ENCODE results near the gene PTPRB.

The PTPRB gene

DNA sequence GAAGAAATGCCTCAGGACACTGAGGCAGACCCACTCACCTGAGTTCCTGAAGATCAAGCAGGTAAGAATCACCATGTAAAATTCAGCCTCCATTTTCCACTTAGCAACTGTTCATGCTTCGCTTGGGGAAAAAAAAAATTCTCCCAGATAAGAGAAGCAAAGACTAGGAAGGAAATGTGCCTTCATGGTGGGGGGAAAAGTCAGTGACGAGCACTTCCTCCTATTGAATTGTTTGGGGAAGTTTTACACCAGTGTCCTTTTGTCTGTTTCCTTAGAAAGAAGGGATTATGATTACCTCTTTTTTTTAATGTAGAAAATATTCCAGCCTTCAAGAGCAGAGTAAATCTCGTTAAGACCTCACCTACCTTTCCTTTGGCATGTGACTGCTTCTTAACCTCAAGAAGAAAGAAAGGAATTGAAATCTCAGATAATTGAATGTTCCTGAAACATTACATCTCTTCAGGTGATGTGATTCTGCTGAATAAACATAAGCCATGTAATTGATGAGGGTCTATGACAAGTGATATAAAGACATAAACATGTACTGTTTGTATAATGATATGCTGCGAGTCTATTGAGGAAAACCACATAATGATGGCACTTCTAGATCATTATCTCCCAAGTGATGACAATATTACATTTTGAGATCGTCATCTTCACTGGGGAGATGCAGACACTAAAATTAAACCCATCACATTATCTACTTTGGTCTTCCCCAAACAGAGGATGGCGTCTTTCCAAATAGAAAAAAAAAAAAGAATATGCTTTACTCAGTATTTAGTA lies at the start of gene PTPRB:
PTPRB (minus strand) TSS at position 127 of the 783 bp plus-strand sequence; CDS start at position 93, 34 bp downstream.
- Histone ChIP-seq H3K4me3 (ENCODE audit: insufficient read depth, low read length, poor library complexity, severe bottlenecking) (no peak within 1 kb of the TSS), H3K4me2 (ENCODE audit: low read depth, low read length, poor library complexity, severe bottlenecking) (no peak within 1 kb of the TSS), H3K36me3 (ENCODE audit: low read length) (no peaks in the 10 kb centered on the region), H4K20me1 (ENCODE audit: low read depth, low read length) (no peaks in the 10 kb centered on the region), H3F3A (ENCODE audit: insufficient read depth) (no peaks in the 10 kb centered on the region), H2AFZ (ENCODE audit: low read depth, low read length, severe bottlenecking) (no peak within 1 kb of the TSS), H3K9ac (ENCODE audit: low read length) (no peak within 1 kb of the TSS), H3K27me3 (ENCODE audit: low read length) (no peaks in the 10 kb centered on the region), H3K9me3 (ENCODE audit: insufficient read depth, low read length) (no peaks in the 10 kb centered on the region), H3K9me2 (replicated peaks; ENCODE audit: insufficient read depth, low read length) (no peaks in the 10 kb centered on the region), H3K79me2 (ENCODE audit: insufficient read depth, low read length) (no peaks in the 10 kb centered on the region), H3K27ac (ENCODE audit: low read depth, low read length) (no peak within 1 kb of the TSS)
- no peak for TF ChIP-seq EZH2phosphoT487 (conservative IDR thresholded peaks at IDR 0.05; ENCODE audit: low read length)
- TF ChIP-seq, protein P1, sequence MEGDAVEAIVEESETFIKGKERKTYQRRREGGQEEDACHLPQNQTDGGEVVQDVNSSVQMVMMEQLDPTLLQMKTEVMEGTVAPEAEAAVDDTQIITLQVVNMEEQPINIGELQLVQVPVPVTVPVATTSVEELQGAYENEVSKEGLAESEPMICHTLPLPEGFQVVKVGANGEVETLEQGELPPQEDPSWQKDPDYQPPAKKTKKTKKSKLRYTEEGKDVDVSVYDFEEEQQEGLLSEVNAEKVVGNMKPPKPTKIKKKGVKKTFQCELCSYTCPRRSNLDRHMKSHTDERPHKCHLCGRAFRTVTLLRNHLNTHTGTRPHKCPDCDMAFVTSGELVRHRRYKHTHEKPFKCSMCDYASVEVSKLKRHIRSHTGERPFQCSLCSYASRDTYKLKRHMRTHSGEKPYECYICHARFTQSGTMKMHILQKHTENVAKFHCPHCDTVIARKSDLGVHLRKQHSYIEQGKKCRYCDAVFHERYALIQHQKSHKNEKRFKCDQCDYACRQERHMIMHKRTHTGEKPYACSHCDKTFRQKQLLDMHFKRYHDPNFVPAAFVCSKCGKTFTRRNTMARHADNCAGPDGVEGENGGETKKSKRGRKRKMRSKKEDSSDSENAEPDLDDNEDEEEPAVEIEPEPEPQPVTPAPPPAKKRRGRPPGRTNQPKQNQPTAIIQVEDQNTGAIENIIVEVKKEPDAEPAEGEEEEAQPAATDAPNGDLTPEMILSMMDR (IDR thresholded peaks at IDR 0.05; ENCODE audit: insufficient read depth, low read length, poor library complexity, severe bottlenecking): no peak

DNA sequence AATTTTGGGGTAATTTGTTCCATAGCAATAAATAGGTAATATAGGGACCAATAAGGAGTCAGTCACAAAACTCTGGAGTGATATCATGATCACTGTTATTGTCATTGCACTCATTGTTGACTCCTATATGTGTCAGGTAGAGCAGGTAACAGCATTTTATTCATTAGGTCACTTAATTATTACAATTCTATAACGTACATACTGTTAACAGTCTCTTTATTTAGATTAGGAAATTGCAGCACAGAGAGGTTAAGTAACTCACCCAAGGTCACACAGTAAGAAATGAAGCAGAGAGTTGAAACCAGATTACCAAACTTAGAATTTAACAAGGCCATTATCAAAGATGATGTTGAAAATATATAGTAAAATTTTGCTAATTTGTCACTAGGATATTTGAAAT lies 49.7 kb upstream of the PTPRB start:
- H3F3A ChIP-seq (ENCODE audit: insufficient read depth): no peaks in the 10 kb centered on the region
- H3K4me3 ChIP-seq (ENCODE audit: insufficient read depth, low read length, poor library complexity, severe bottlenecking): no peak overlapping the region
- H3K36me3 ChIP-seq (ENCODE audit: low read length): no peaks in the 10 kb centered on the region
- H4K20me1 ChIP-seq (ENCODE audit: low read depth, low read length): no peaks in the 10 kb centered on the region
- no peaks in the 10 kb centered on the region for H3K79me2 ChIP-seq (ENCODE audit: insufficient read depth, low read length)
- no peak overlapping the region for H3K4me2 ChIP-seq (ENCODE audit: low read depth, low read length, poor library complexity, severe bottlenecking)
- no peak overlapping the region for H2AFZ ChIP-seq (ENCODE audit: low read depth, low read length, severe bottlenecking)
- no peaks in the 10 kb centered on the region for H3K27me3 ChIP-seq (ENCODE audit: low read length)
- H3K27ac ChIP-seq (ENCODE audit: low read depth, low read length): no peak overlapping the region
- TF ChIP-seq, protein P1 (IDR thresholded peaks at IDR 0.05; ENCODE audit: insufficient read depth, low read length, poor library complexity, severe bottlenecking): no peak
- TF ChIP-seq EZH2phosphoT487 (conservative IDR thresholded peaks at IDR 0.05; ENCODE audit: low read length): no peak
- H3K9ac ChIP-seq (ENCODE audit: low read length): no peak overlapping the region
- no peaks in the 10 kb centered on the region for H3K9me3 ChIP-seq (ENCODE audit: insufficient read depth, low read length)
- no peaks in the 10 kb centered on the region for H3K9me2 ChIP-seq (replicated peaks; ENCODE audit: insufficient read depth, low read length)

DNA sequence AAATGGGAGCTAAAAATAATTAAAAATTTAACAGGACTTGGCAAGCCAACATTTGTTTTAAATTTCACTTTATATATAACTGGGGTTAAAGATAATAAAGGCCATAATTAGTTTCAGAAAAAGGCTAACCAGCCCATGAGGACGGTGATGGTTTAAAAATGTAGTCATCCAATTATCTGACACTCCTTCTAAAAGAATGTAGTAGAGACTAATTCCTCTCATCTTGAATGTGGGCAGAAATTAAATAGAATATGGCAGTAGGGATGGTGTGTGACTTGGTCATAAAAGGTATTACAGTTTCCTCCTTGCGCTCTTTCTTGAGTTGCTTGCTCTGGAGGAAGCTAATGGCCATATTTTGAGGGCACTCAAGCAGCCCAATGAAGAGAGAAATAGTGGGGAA lies 49.1 kb upstream of the PTPRB start:
- Histone ChIP-seq H3K27me3 (ENCODE audit: low read length) (no peaks in the 10 kb centered on the region), H3K79me2 (ENCODE audit: insufficient read depth, low read length) (no peaks in the 10 kb centered on the region), H3K4me2 (ENCODE audit: low read depth, low read length, poor library complexity, severe bottlenecking) (no peak overlapping the region), H2AFZ (ENCODE audit: low read depth, low read length, severe bottlenecking) (no peak overlapping the region), H3K9me3 (ENCODE audit: insufficient read depth, low read length) (no peaks in the 10 kb centered on the region), H3K27ac (ENCODE audit: low read depth, low read length) (no peak overlapping the region), H3K9me2 (replicated peaks; ENCODE audit: insufficient read depth, low read length) (no peaks in the 10 kb centered on the region), H3K36me3 (ENCODE audit: low read length) (no peaks in the 10 kb centered on the region), H3K4me3 (ENCODE audit: insufficient read depth, low read length, poor library complexity, severe bottlenecking) (no peak overlapping the region), H3K9ac (ENCODE audit: low read length) (no peak overlapping the region), H4K20me1 (ENCODE audit: low read depth, low read length) (no peaks in the 10 kb centered on the region), H3F3A (ENCODE audit: insufficient read depth) (no peaks in the 10 kb centered on the region)
- TF ChIP-seq, protein P1 (IDR thresholded peaks at IDR 0.05; ENCODE audit: insufficient read depth, low read length, poor library complexity, severe bottlenecking): no peak
- TF ChIP-seq EZH2phosphoT487 (conservative IDR thresholded peaks at IDR 0.05; ENCODE audit: low read length): no peak
